ENCODE data around the gene ABCA7.

- TF ChIP-seq, protein P1, sequence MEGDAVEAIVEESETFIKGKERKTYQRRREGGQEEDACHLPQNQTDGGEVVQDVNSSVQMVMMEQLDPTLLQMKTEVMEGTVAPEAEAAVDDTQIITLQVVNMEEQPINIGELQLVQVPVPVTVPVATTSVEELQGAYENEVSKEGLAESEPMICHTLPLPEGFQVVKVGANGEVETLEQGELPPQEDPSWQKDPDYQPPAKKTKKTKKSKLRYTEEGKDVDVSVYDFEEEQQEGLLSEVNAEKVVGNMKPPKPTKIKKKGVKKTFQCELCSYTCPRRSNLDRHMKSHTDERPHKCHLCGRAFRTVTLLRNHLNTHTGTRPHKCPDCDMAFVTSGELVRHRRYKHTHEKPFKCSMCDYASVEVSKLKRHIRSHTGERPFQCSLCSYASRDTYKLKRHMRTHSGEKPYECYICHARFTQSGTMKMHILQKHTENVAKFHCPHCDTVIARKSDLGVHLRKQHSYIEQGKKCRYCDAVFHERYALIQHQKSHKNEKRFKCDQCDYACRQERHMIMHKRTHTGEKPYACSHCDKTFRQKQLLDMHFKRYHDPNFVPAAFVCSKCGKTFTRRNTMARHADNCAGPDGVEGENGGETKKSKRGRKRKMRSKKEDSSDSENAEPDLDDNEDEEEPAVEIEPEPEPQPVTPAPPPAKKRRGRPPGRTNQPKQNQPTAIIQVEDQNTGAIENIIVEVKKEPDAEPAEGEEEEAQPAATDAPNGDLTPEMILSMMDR (IDR thresholded peaks at IDR 0.05; ENCODE audit: insufficient read depth, low read length, poor library complexity, severe bottlenecking) = no peak
- TF ChIP-seq EZH2phosphoT487 (conservative IDR thresholded peaks at IDR 0.05; ENCODE audit: low read length) = no peak
Measured at GRCh38 chr19:1055028-1055425, 15.1 kb downstream of the ABCA7 start.

Data from SU-DHL-6 (cell line).